ENCODE measurements around the gene GJA4. TPM values are rescaled to one million over a fixed set of nuclear protein-coding genes. Genes with fewer than 3 reads are reported as not detected.

GJA4 gene
- polyA plus RNA-seq, 1 donor from 2014 or later, result not detected

DNA sequence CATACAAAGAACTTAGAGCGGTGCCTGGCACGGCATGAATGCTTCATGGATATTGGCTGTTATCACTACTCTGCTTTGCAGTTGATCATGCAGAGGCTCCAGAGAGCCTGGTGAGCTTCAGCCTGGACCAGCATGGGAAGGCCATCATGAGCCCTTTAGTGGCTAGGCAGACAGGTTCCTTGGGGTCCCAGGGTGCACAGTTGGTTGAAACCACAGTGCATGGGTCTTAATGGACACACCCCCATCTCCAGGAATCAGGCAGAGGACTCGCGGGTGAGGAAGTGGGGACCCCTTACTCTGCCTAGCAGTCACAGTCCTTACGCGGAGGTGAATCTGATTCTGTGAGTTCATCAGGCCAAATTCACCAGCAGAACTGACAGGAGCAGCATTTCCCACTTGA is 36.8 kb upstream of the GJA4 start:
- Histone ChIP-seq H3K9ac (ENCODE audit: low read length) (no peak overlapping the region), H3K27ac (ENCODE audit: low read length) (no peak overlapping the region), H3K9me3 (ENCODE audit: low read length) (no peaks in the 10 kb centered on the region), H3K9me2 (ENCODE audit: insufficient read depth, low read length) (no peaks in the 10 kb centered on the region), H3K4me3 (ENCODE audit: low read length) (no peak overlapping the region), H3K79me2 (replicated peaks; ENCODE audit: insufficient read depth, low read length) (no peaks in the 10 kb centered on the region), H3K36me3 (ENCODE audit: insufficient read depth, low read length) (no peaks in the 10 kb centered on the region), H4K20me1 (ENCODE audit: insufficient read depth) (no peaks in the 10 kb centered on the region), H3K27me3 (ENCODE audit: insufficient read depth, low read depth, low read length) (no peaks in the 10 kb centered on the region), H3K4me2 (ENCODE audit: low read length) (no peak overlapping the region), H3F3A (ENCODE audit: insufficient read depth, low read length, poor library complexity, severe bottlenecking) (no peaks in the 10 kb centered on the region), H2AFZ (ENCODE audit: low read depth, low read length) (no peak overlapping the region)
- TF ChIP-seq RAD21 (conservative IDR thresholded peaks at IDR 0.05), result no peak
- TF ChIP-seq POLR2AphosphoS5 (IDR thresholded peaks at IDR 0.05), result no peak
- TF ChIP-seq, protein P1, sequence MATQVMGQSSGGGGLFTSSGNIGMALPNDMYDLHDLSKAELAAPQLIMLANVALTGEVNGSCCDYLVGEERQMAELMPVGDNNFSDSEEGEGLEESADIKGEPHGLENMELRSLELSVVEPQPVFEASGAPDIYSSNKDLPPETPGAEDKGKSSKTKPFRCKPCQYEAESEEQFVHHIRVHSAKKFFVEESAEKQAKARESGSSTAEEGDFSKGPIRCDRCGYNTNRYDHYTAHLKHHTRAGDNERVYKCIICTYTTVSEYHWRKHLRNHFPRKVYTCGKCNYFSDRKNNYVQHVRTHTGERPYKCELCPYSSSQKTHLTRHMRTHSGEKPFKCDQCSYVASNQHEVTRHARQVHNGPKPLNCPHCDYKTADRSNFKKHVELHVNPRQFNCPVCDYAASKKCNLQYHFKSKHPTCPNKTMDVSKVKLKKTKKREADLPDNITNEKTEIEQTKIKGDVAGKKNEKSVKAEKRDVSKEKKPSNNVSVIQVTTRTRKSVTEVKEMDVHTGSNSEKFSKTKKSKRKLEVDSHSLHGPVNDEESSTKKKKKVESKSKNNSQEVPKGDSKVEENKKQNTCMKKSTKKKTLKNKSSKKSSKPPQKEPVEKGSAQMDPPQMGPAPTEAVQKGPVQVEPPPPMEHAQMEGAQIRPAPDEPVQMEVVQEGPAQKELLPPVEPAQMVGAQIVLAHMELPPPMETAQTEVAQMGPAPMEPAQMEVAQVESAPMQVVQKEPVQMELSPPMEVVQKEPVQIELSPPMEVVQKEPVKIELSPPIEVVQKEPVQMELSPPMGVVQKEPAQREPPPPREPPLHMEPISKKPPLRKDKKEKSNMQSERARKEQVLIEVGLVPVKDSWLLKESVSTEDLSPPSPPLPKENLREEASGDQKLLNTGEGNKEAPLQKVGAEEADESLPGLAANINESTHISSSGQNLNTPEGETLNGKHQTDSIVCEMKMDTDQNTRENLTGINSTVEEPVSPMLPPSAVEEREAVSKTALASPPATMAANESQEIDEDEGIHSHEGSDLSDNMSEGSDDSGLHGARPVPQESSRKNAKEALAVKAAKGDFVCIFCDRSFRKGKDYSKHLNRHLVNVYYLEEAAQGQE (IDR thresholded peaks at IDR 0.05; ENCODE audit: borderline replicate concordance), result no peak
- no peak for TF ChIP-seq EZH2 (IDR thresholded peaks at IDR 0.05; ENCODE audit: borderline replicate concordance, insufficient read depth, low read length, poor library complexity, severe bottlenecking)
- TF ChIP-seq TAF1 (IDR thresholded peaks at IDR 0.05; ENCODE audit: low read depth), result no peak
- TF ChIP-seq EP300 (conservative IDR thresholded peaks at IDR 0.05; ENCODE audit: poor library complexity, severe bottlenecking), result no peak
- no peak for TF ChIP-seq MXI1 (conservative IDR thresholded peaks at IDR 0.05; ENCODE audit: poor library complexity, severe bottlenecking)
- TF ChIP-seq, protein P2, sequence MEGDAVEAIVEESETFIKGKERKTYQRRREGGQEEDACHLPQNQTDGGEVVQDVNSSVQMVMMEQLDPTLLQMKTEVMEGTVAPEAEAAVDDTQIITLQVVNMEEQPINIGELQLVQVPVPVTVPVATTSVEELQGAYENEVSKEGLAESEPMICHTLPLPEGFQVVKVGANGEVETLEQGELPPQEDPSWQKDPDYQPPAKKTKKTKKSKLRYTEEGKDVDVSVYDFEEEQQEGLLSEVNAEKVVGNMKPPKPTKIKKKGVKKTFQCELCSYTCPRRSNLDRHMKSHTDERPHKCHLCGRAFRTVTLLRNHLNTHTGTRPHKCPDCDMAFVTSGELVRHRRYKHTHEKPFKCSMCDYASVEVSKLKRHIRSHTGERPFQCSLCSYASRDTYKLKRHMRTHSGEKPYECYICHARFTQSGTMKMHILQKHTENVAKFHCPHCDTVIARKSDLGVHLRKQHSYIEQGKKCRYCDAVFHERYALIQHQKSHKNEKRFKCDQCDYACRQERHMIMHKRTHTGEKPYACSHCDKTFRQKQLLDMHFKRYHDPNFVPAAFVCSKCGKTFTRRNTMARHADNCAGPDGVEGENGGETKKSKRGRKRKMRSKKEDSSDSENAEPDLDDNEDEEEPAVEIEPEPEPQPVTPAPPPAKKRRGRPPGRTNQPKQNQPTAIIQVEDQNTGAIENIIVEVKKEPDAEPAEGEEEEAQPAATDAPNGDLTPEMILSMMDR (IDR thresholded peaks at IDR 0.05; ENCODE audit: poor library complexity, severe bottlenecking), result no peak
- no peak for TF ChIP-seq SMC3 (conservative IDR thresholded peaks at IDR 0.05; ENCODE audit: poor library complexity)

DNA sequence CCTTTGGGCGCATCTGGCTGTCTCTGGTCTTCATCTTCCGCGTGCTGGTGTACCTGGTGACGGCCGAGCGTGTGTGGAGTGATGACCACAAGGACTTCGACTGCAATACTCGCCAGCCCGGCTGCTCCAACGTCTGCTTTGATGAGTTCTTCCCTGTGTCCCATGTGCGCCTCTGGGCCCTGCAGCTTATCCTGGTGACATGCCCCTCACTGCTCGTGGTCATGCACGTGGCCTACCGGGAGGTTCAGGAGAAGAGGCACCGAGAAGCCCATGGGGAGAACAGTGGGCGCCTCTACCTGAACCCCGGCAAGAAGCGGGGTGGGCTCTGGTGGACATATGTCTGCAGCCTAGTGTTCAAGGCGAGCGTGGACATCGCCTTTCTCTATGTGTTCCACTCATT is 35.4 kb upstream of the GJA4 start:
- Histone ChIP-seq H3K36me3 (ENCODE audit: insufficient read depth, low read length) (no peaks in the 10 kb centered on the region), H3K9ac (ENCODE audit: low read length) (no peak overlapping the region), H3K4me3 (ENCODE audit: low read length) (no peak overlapping the region), H2AFZ (ENCODE audit: low read depth, low read length) (no peak overlapping the region), H3K4me2 (ENCODE audit: low read length) (no peak overlapping the region), H3K9me2 (ENCODE audit: insufficient read depth, low read length) (no peaks in the 10 kb centered on the region), H3K27me3 (ENCODE audit: insufficient read depth, low read depth, low read length) (no peaks in the 10 kb centered on the region), H3K79me2 (replicated peaks; ENCODE audit: insufficient read depth, low read length) (no peaks in the 10 kb centered on the region), H3K27ac (ENCODE audit: low read length) (no peak overlapping the region), H4K20me1 (ENCODE audit: insufficient read depth) (no peaks in the 10 kb centered on the region), H3F3A (ENCODE audit: insufficient read depth, low read length, poor library complexity, severe bottlenecking) (no peaks in the 10 kb centered on the region), H3K9me3 (ENCODE audit: low read length) (no peaks in the 10 kb centered on the region)
- TF ChIP-seq POLR2AphosphoS5 (IDR thresholded peaks at IDR 0.05) (no peak), EZH2 (IDR thresholded peaks at IDR 0.05; ENCODE audit: borderline replicate concordance, insufficient read depth, low read length, poor library complexity, severe bottlenecking) (no peak)
- TF ChIP-seq, protein P2 (IDR thresholded peaks at IDR 0.05; ENCODE audit: poor library complexity, severe bottlenecking), result no peak
- TF ChIP-seq, protein P1 (IDR thresholded peaks at IDR 0.05; ENCODE audit: borderline replicate concordance), result no peak

Data from neural cell (in vitro differentiated cells).